ENCODE data around the gene KCNH6. TPM values are rescaled to one million over a fixed set of nuclear protein-coding genes. Genes with fewer than 3 reads are reported as not detected.

Gene KCNH6
- total and polyA plus RNA-seq, 9 of the 15 experiments (the other 6 are each of a cell fraction or from before 2014, with no cell fraction given) = not detected

- peaks cover 24 to 47% of the 10 kb centered on the region in 2 experiments; a peak in 4 of 5 replicates for H3K27me3 ChIP-seq (ENCODE audit: control insufficient read depth in 2 of 2, insufficient read depth in 2 of 2, low read length in 2 of 2)
- 47% methylated on average over 15 of the region's 16 CpGs for WGBS (ENCODE audit: insufficient coverage, low coverage, missing lambda C conversion rate)
- no peak overlapping the region for H3K4me2 ChIP-seq (ENCODE audit: insufficient read depth, low read length)
- peaks cover 0 to 19% of the 10 kb centered on the region in 2 experiments; a peak in 2 of 5 replicates for H3K4me1 ChIP-seq (replicated peaks in 1 of 2; ENCODE audit: control insufficient read depth in 2 of 2, insufficient read depth in 2 of 2, low read length in 2 of 2)
- H4K20me1 ChIP-seq (replicated peaks; ENCODE audit: control insufficient read depth, insufficient read depth, low read length) = peaks cover 3% of the 10 kb centered on the region; the same call in 1 of the 2 replicates
- no peak overlapping the region for H2AFZ ChIP-seq (ENCODE audit: low read depth, low read length)
- no peaks in the 10 kb centered on the region for H3K9me1 ChIP-seq (ENCODE audit: control insufficient read depth, insufficient read depth, low read length)
- BruUV-seq (replicated peaks) = no TSS peak
- DNase-seq (ENCODE audit: extremely low read depth in 1 of 4, low spot score in 3 of 4) = peak in 3 of 4 experiments; percentile 30 to 47 (median 30)
- FAIRE-seq = no peak
- no peak overlapping the region for H3K4me3 ChIP-seq
- H3K9me3 ChIP-seq (replicated peaks; ENCODE audit: control insufficient read depth, insufficient read depth, low read depth, low read length) = no peaks in the 10 kb centered on the region
- peak overlapping the region in 1 of 2 experiments; percentile 6; a peak in 1 of 4 replicates for H3K9ac ChIP-seq (ENCODE audit: insufficient read depth in 1 of 2, low read depth in 2 of 2, low read length in 2 of 2)
- TF ChIP-seq CTCF (IDR thresholded peaks at IDR 0.05 in 2 of 3, conservative IDR thresholded peaks at IDR 0.05 in 1 of 3; ENCODE audit: insufficient read depth in 2 of 3, low read depth in 1 of 3, low read length in 3 of 3) = peak; percentile 25 to 39 (median 34); a peak in 5 of 6 replicates
- TF ChIP-seq BRD4 (IDR thresholded peaks at IDR 0.05) = no peak
- TF ChIP-seq ZBTB33 (CRISPR knock-in tag; IDR thresholded peaks at IDR 0.05) = peak; percentile 54; the same call in 1 of the 2 replicates
- peak; percentile 46 for TF ChIP-seq CTCFL (IDR thresholded peaks at IDR 0.05; ENCODE audit: borderline replicate concordance, insufficient read depth, low read depth, low read length, poor library complexity, severe bottlenecking)
- no peaks in the 10 kb centered on the region for H3K36me3 ChIP-seq (ENCODE audit: control insufficient read depth, insufficient read depth, low read length)
- ATAC-seq = peak; percentile 71
- H3K79me2 ChIP-seq (ENCODE audit: control insufficient read depth, insufficient read depth, low read length) = no peaks in the 10 kb centered on the region
- H3K27ac ChIP-seq (ENCODE audit: extremely low read depth, low read depth, low read length) = no peak overlapping the region
- ChIA-PET CTCF (ENCODE audit: low intra/inter-chr PET ratio) (no interaction called here), POLR2A (interaction anchor here (0.6 kb wide), 1 partner anchor 51 kb away, joined by 3 read pairs; no protein-coding TSS in a partner anchor)
- intact Hi-C loops (cut with micrococcal nuclease) = no loop called here
- in situ Hi-C loops (cut with MboI) = no loop called here
These were observed 25.3 kb upstream of the KCNH6 start for GRCh38 chr17:63497708-63498483.
